Naive thymus-derived CD4-positive, alpha-beta T cell (primary cell): ENCODE results near the gene CRTC2. TPM values are rescaled to one million over a fixed set of nuclear protein-coding genes. Genes with fewer than 3 reads are reported as not detected.
A peak's percentile ranks its signal among the peaks of the same experiment; 100 is the strongest.

Experiments used
- ATAC-seq: fragments of 150-1000 bp; cut with Tn5 transposase; 2 replicates; pipeline ENCODE4 v1.10.0; 2021; ENCODE audit warnings: mild to moderate bottlenecking, moderate library complexity
- CTCF ChIA-PET: fragments of 350-600 bp; sonication (Branson Sonifier 250); formaldehyde crosslinking; loops from one replicate; lab custom pipeline; 2021; ENCODE audit warnings: antibody characterized with exemption; lab: Charles Lee
- POLR2A ChIA-PET: fragments of 350-600 bp; sonication (Branson Sonifier 250); formaldehyde crosslinking; loops from one replicate; lab custom pipeline; 2021; ENCODE audit warnings: antibody characterized with exemption, inconsistent platforms; lab: Charles Lee
- DNase-seq, 9 donors: peaks; one replicate each; pipeline versions ENCODE4 v3.0.0 to v3.0.0-alpha.2; 2020 to 2022; ENCODE audit warnings: mixed read lengths in 1 of 9
- H3K27ac ChIP-seq: one replicate; pipeline ENCODE4 v1.7.0; 2013; ENCODE audit warnings: mild to moderate bottlenecking, low read depth, low read length, moderate library complexity
- H3K27me3 ChIP-seq, 2 donors: one replicate each; pipeline ENCODE4 v1.7.0; 2013; ENCODE audit warnings: low read length in 2 of 2, mild to moderate bottlenecking in 2 of 2, moderate library complexity in 2 of 2; ENCODE audit not compliant: control insufficient read depth in 2 of 2, insufficient read depth in 2 of 2
- H3K36me3 ChIP-seq, 3 experiments: 1 replicate in 2 of 3; 2 replicates in 1 of 3; pipeline ENCODE4 v1.7.0; 2013; ENCODE audit warnings: low read length in 3 of 3, mild to moderate bottlenecking in 3 of 3, moderate library complexity in 1 of 3; ENCODE audit not compliant: insufficient read depth in 3 of 3, control insufficient read depth in 2 of 3
- H3K4me1 ChIP-seq, 2 donors: one replicate each; pipeline ENCODE4 v1.7.0; 2013; ENCODE audit warnings: low read length in 2 of 2, mild to moderate bottlenecking in 2 of 2, moderate library complexity in 1 of 2; ENCODE audit not compliant: control insufficient read depth in 2 of 2, insufficient read depth in 2 of 2
- H3K4me3 ChIP-seq: 2 replicates; pipeline ENCODE4 v1.7.0; 2013; ENCODE audit warnings: mild to moderate bottlenecking, low read length
- H3K9me3 ChIP-seq, 3 experiments: 1 replicate in 2 of 3; 2 replicates in 1 of 3; pipeline ENCODE4 v1.7.0; 2013; ENCODE audit warnings: low read length in 3 of 3; ENCODE audit not compliant: control insufficient read depth in 2 of 3
- H3K27ac Mint-ChIP-seq, 9 donors: one replicate each; pipeline ENCODE4 v1.8.0; 2020 to 2022; ENCODE audit warnings: mixed read lengths in 9 of 9, mild to moderate bottlenecking in 8 of 9, moderate library complexity in 5 of 9, inconsistent platforms in 2 of 9
- H3K27me3 Mint-ChIP-seq, 5 donors: one replicate each; pipeline ENCODE4 v1.8.0; 2021 to 2022; ENCODE audit warnings: mixed read lengths in 5 of 5, mild to moderate bottlenecking in 1 of 5
- H3K36me3 Mint-ChIP-seq, 5 donors: one replicate each; pipeline ENCODE4 v1.8.0; 2020 to 2022; ENCODE audit warnings: mixed read lengths in 5 of 5, mild to moderate bottlenecking in 3 of 5, inconsistent platforms in 1 of 5
- H3K4me1 Mint-ChIP-seq, 7 donors: one replicate each; pipeline ENCODE4 v1.8.0; 2020 to 2022; ENCODE audit warnings: mixed read lengths in 7 of 7, mild to moderate bottlenecking in 3 of 7, inconsistent platforms in 1 of 7
- H3K4me3 Mint-ChIP-seq, 10 donors: one replicate each; pipeline ENCODE4 v1.8.0; 2020 to 2022; ENCODE audit warnings: mild to moderate bottlenecking in 10 of 10, mixed read lengths in 10 of 10, moderate library complexity in 6 of 10, inconsistent platforms in 2 of 10
- H3K9me3 Mint-ChIP-seq, 11 donors: one replicate each; pipeline ENCODE4 v1.8.0; 2020 to 2022; ENCODE audit warnings: mixed read lengths in 11 of 11, mild to moderate bottlenecking in 4 of 11, inconsistent platforms in 1 of 11, moderate library complexity in 1 of 11
- intact Hi-C, 2 donors: fragments of 100-400 bp; cut with micrococcal nuclease; formaldehyde crosslinking; loops; one replicate each; pipeline ENCODE4 v1.15.1; 2023
- polyA plus RNA-seq, 2 donors: library from polyadenylated mRNA; unstranded; fragments of 300-500 nt; fragmentation: Illumina TruSeq; gene quantifications; one replicate each; pipeline ENCODE4 v1.2.3, GENCODE V29; 2021
- total RNA-seq, 6 experiments: library from RNA in 5 of 6; stranded (reverse) in 5 of 6; gene quantifications; 1 replicate in 5 of 6; 2 replicates in 1 of 6; pipeline ENCODE4 v1.2.3 and lab custom pipeline; 2021 to 2026

CRTC2 gene
- total and polyA plus RNA-seq, 7 experiments from 2014 or later, result 25.2 to 157 (median 111) TPM

- ATAC-seq, result no peak
- CTCF ChIA-PET, result interaction anchor here (0.9 to 1.6 kb wide), 2 partner anchors 28 to 47 kb away, joined by 3 to 7 read pairs; partner anchors contain the start of genes CREB3L4 and RAB13
- peak overlapping the region in 4 of 9 donors; percentile 10 to 56 (median 34) for H3K27ac Mint-ChIP-seq
- DNase-seq, result no peak
- peaks cover 0 to 2% (median 0%) of the 10 kb centered on the region in 11 donors for H3K9me3 Mint-ChIP-seq
- H3K36me3 Mint-ChIP-seq, result peaks cover 9 to 58% (median 24%) of the 10 kb centered on the region in 5 donors
- Histone ChIP-seq H3K27me3 (no peaks in the 10 kb centered on the region), H3K4me1 (peaks cover 20% of the 10 kb centered on the region in 2 donors), H3K4me3 (no peak overlapping the region), H3K36me3 (peaks cover 20 to 86% (median 37%) of the 10 kb centered on the region in 3 experiments), H3K27ac (no peak overlapping the region), H3K9me3 (no peaks in the 10 kb centered on the region)
- no peaks in the 10 kb centered on the region for H3K27me3 Mint-ChIP-seq
- POLR2A ChIA-PET, result interaction anchor here (0.8 to 1.2 kb wide), 4 partner anchors 14 to 51 kb away, joined by 3 to 6 read pairs (median 4); partner anchors contain the start of gene RPS27
- peaks cover 15 to 44% (median 34%) of the 10 kb centered on the region in 7 donors for H3K4me1 Mint-ChIP-seq
- intact Hi-C loops, result no loop called here
- H3K4me3 Mint-ChIP-seq, result no peak overlapping the region
Measured at GRCh38 chr1:153939476-153939875, 18.9 kb downstream of the CRTC2 start.

- DNase-seq, result no peak
- intact Hi-C loops, result no loop called here
- CTCF ChIA-PET, result interaction anchor here (0.9 kb wide), 1 partner anchor 28 kb away, joined by 3 read pairs; the partner anchor contains the start of gene CREB3L4
- H3K36me3 Mint-ChIP-seq, result peaks cover 9 to 57% (median 27%) of the 10 kb centered on the region in 5 donors
- H3K4me1 Mint-ChIP-seq, result peaks cover 11 to 39% (median 31%) of the 10 kb centered on the region in 7 donors
- POLR2A ChIA-PET, result interaction anchor here (1.1 kb wide), 1 partner anchor 14 kb away, joined by 3 read pairs; no protein-coding TSS in a partner anchor
- H3K27ac Mint-ChIP-seq, result peak overlapping the region in 5 of 9 donors; percentile 10 to 79 (median 50)
- Histone ChIP-seq H3K27me3 (no peaks in the 10 kb centered on the region), H3K27ac (no peak overlapping the region), H3K4me3 (no peak overlapping the region), H3K4me1 (peaks cover 15% of the 10 kb centered on the region in 2 donors), H3K9me3 (no peaks in the 10 kb centered on the region), H3K36me3 (peaks cover 24 to 91% (median 37%) of the 10 kb centered on the region in 3 experiments)
- H3K27me3 Mint-ChIP-seq, result no peaks in the 10 kb centered on the region
- peak overlapping the region in 1 of 10 donors; percentile 12 for H3K4me3 Mint-ChIP-seq
- no peak for ATAC-seq
- H3K9me3 Mint-ChIP-seq, result peaks cover 0 to 2% (median 0%) of the 10 kb centered on the region in 11 donors
Measured at GRCh38 chr1:153938996-153939395, 19.4 kb downstream of the CRTC2 start.

DNA sequence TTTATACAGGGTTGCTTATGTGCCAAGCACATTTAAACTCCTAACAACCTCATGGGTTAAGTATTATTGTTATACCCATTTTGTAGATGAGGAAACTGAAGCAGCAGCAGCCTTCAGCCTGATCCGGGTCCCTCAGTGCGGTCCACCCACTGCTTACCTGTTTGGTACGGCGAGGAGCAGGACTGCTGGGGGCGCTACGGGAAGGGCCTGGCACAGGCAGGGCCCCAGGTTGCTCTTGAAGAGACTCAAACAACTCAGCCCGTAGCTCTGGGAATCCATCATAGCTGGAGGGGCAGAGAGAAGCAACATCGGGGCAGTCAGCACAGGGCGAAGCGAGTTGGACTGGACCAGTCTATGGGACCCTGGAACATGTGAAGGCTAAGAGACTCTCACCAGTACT, 21.1 kb downstream of the CRTC2 start:
- H3K36me3 Mint-ChIP-seq, result peaks cover 9 to 52% (median 27%) of the 10 kb centered on the region in 5 donors
- no peaks in the 10 kb centered on the region for H3K9me3 ChIP-seq
- H3K27me3 Mint-ChIP-seq, result no peaks in the 10 kb centered on the region
- H3K4me1 Mint-ChIP-seq, result peaks cover 7 to 27% (median 15%) of the 10 kb centered on the region in 7 donors
- peak overlapping the region in 2 of 9 donors; percentile 36 to 70 for H3K27ac Mint-ChIP-seq
- peaks cover under 1 to 1% of the 10 kb centered on the region in 2 donors for H3K4me1 ChIP-seq
- H3K4me3 Mint-ChIP-seq, result no peak overlapping the region
- ATAC-seq (no peak), DNase-seq (no peak)
- H3K27me3 ChIP-seq, result no peaks in the 10 kb centered on the region
- H3K4me3 ChIP-seq, result no peak overlapping the region
- CTCF ChIA-PET, result interaction anchor here (1.1 to 1.2 kb wide), 2 partner anchors 9 to 40 kb away, joined by 3 read pairs; partner anchors contain the start of genes DENND4B and JTB
- no peak overlapping the region for H3K27ac ChIP-seq
- intact Hi-C loops, result no loop called here
- H3K36me3 ChIP-seq, result peaks cover 16 to 95% (median 41%) of the 10 kb centered on the region in 3 experiments
- POLR2A ChIA-PET, result interaction anchor here (1.0 to 1.9 kb wide), 2 partner anchors 9 to 26 kb away, joined by 3 to 8 read pairs; partner anchors contain the start of genes DENND4B and SLC39A1
- H3K9me3 Mint-ChIP-seq, result no peaks in the 10 kb centered on the region

- intact Hi-C loops, result no loop called here
- H3K9me3 ChIP-seq, result no peaks in the 10 kb centered on the region
- Mint-ChIP-seq H3K4me3 (no peak overlapping the region), H3K27ac (peak overlapping the region in 3 of 9 donors; percentile 12 to 75 (median 65)), H3K36me3 (peaks cover 9 to 46% (median 25%) of the 10 kb centered on the region in 5 donors), H3K27me3 (no peaks in the 10 kb centered on the region), H3K4me1 (peaks cover 5 to 21% (median 10%) of the 10 kb centered on the region in 7 donors), H3K9me3 (no peaks in the 10 kb centered on the region)
- ChIA-PET POLR2A (interaction anchor here (1.9 to 3.0 kb wide), 2 partner anchors 8 to 10 kb away, joined by 8 to 10 read pairs; partner anchors contain the start of gene DENND4B), CTCF (interaction anchor here (1.2 kb wide), 1 partner anchor 10 kb away, joined by 3 read pairs; the partner anchor contains the start of gene DENND4B)
- H3K4me3 ChIP-seq, result no peak overlapping the region
- no peaks in the 10 kb centered on the region for H3K4me1 ChIP-seq
- DNase-seq (no peak), ATAC-seq (no peak)
- H3K27me3 ChIP-seq, result no peaks in the 10 kb centered on the region
- H3K27ac ChIP-seq, result no peak overlapping the region
- H3K36me3 ChIP-seq, result peaks cover 16 to 90% (median 39%) of the 10 kb centered on the region in 3 experiments
Measured at GRCh38 chr1:153936011-153936802, 22.2 kb downstream of the CRTC2 start.

- Histone ChIP-seq H3K27ac (no peak overlapping the region), H3K27me3 (no peaks in the 10 kb centered on the region), H3K9me3 (no peaks in the 10 kb centered on the region), H3K36me3 (peaks cover 16 to 90% (median 39%) of the 10 kb centered on the region in 3 experiments), H3K4me1 (no peaks in the 10 kb centered on the region), H3K4me3 (no peak overlapping the region)
- H3K36me3 Mint-ChIP-seq, result peaks cover 0 to 38% (median 18%) of the 10 kb centered on the region in 5 donors
- CTCF ChIA-PET, result interaction anchor here (0.7 kb wide), 1 partner anchor 32 kb away, joined by 3 read pairs; no protein-coding TSS in a partner anchor
- H3K27me3 Mint-ChIP-seq, result no peaks in the 10 kb centered on the region
- intact Hi-C loops, result no loop called here
- no peak for DNase-seq
- H3K4me3 Mint-ChIP-seq, result no peak overlapping the region
- peak overlapping the region in 4 of 9 donors; percentile 34 to 76 (median 40) for H3K27ac Mint-ChIP-seq
- ATAC-seq, result no peak
- H3K9me3 Mint-ChIP-seq, result no peaks in the 10 kb centered on the region
- peaks cover 0 to 14% (median 3%) of the 10 kb centered on the region in 7 donors for H3K4me1 Mint-ChIP-seq
- POLR2A ChIA-PET, result interaction anchor here (1.8 to 3.6 kb wide), 3 partner anchors 10 to 33 kb away, joined by 5 to 16 read pairs (median 10); partner anchors contain the start of genes CREB3L4 and GATAD2B
Measured at GRCh38 chr1:153934746-153935145, 23.7 kb downstream of the CRTC2 start.

DNA sequence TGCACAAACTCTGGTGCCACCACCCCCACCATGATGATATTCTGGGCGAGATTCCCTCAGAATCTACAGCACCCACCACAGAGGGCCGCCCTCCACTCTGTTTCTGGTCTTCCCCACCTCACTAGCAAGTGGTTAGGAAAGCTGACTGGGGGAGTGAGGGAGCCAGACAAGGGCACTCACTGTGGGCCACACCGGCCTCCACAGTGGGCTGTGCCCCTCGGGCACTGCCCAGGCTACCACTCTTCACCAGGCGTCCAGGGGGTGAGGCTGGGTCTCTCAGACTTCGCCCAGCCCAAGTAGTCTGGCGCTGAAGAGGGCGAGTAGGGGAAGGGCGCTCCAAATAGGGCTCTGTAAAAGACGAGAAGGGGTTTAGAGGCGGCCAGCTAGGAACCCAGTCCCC, 24.5 kb downstream of the CRTC2 start:
- Histone ChIP-seq H3K36me3 (peaks cover 16 to 90% (median 39%) of the 10 kb centered on the region in 3 experiments), H3K4me3 (no peak overlapping the region), H3K27ac (no peak overlapping the region), H3K9me3 (no peaks in the 10 kb centered on the region), H3K4me1 (no peaks in the 10 kb centered on the region), H3K27me3 (no peaks in the 10 kb centered on the region)
- Mint-ChIP-seq H3K4me3 (no peak overlapping the region), H3K4me1 (peaks cover 0 to 11% (median 3%) of the 10 kb centered on the region in 7 donors), H3K27ac (peak overlapping the region in 2 of 9 donors; percentile 2 to 62), H3K36me3 (peaks cover 0 to 33% (median 17%) of the 10 kb centered on the region in 5 donors), H3K27me3 (no peaks in the 10 kb centered on the region), H3K9me3 (no peaks in the 10 kb centered on the region)
- ATAC-seq (no peak), DNase-seq (no peak)
- CTCF ChIA-PET, result interaction anchor here (0.7 kb wide), 1 partner anchor 12 kb away, joined by 3 read pairs; the partner anchor contains the start of gene DENND4B
- intact Hi-C loops, result no loop called here
- POLR2A ChIA-PET, result interaction anchor here (1.8 to 3.6 kb wide), 3 partner anchors 11 to 34 kb away, joined by 5 to 16 read pairs (median 10); partner anchors contain the start of genes CREB3L4 and GATAD2B
